Activated T-cell treated with anti-CD3 and anti-CD28 coated beads for 4 hours (primary cell): ENCODE data around the gene HOXA2.

ENCODE experiments used
- DNase-seq: peaks from one replicate; pipeline ENCODE4 v3.0.0-alpha.2; 2020

Gene HOXA2

DNA sequence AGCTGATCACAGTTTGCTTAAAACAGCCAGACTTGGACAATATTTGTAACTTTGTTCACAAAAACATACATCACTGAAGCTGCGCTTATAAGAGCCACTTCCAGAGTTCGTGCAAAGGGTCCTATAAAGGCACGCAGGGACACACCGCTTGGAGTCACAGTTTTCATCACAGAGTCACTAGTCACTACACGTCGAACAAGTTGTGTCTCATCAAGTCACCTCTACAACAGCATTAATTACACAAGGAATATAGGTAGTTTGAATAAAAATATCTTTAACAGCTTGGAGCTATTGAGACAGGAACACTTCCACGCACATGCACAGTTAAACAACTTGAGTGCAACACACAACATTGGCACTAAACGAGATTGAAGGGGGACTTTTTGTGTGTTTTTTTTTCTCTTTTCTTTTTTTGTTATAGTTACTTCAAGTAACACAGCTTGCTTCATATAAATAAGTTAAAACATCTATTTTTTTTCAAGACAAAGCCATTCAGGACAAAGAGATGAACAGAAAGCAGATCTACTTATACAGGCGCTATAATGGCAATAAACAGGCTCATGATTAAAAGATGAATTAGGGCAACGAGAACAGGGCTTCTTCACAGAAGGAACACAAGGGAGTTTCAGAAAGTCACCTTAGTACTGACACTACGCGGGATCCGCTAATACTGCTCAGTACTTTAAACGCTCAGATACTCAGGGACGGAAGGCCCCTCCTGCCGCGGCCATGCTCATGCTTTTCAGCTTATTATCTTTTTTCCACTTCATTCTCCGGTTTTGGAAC, 38.8 kb upstream of the HOXA2 start:
- DNase-seq: no peak

DNA sequence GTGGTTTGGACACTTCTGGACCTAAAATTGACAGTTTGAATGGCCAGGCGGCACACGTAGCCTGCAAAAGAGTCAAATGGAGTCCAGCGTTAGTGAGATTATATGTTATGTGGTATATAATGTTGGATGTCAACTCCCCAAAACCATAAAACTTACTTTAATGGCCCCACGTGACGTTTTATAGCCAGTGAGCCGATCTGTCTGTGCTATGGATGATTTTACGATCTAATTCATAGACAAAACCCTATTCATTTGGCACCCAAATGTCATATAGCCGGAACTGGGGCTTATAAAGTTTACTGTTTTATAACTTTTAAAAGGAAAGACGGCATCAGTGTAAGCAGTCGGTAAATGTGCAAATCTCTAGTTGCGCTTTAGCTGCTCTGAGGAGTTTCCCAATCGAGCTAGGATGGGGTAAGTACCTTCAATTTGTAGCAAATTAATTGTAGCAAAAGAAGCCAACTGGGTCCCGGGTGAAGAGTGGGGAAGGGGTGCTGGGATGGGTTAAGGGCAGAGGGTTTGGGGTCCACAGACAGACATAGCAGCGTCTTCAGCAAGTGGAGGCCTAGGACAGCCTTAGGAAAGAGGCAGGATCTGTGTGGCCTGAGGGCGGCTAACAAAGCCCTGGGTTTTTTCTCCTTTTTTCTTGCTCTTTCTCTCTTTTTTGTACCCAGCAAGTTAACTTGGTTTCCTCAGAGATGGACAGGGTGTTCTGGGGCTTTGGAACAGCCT, 37.8 kb upstream of the HOXA2 start:
- no peak for DNase-seq

DNA sequence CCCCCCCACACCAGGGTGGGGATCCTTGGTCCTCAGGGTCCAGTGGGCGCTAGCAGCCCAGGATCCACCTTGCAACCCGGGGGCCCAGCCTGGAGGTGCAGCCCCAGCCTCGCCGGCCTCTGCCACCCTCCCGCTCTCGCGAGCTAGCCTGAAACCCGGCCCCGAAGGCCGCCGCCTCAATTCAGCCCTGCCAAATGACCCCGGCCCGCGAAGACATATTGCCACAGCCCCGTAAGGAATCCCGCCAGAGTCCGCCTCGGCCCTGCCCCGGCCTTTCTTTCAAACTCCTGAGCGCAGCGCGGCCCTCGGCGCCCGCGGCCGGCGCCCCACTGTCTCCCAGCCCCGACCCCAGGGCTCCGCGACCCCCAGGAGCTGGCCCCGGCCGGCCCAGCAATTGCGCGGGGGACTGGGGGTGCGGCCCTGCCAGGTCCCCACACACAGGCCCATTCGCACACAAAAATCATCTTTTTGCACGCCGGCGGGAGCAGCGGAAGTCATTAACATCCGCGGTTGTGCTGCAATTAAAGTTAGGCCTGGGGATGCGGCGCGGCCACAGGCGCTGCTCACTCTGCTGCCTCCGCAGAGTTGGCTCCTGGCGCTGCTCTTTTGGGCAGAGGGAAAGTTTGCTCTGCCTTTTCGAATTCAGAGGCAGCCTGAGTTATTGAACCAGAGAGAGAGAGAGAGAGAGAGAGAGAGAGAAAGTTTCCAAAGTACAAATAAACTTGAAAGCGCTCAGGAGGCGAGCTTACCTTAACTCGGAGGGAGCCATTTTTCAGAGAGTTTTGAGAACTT, 37.0 kb upstream of the HOXA2 start:
- DNase-seq: no peak

GRCh38 chr7:27138985-27139333, 36.5 kb upstream of the HOXA2 start:
- no peak for DNase-seq

GRCh38 chr7:27138472-27138871, 36.0 kb upstream of the HOXA2 start:
- DNase-seq: no peak

GRCh38 chr7:27137640-27138315, 35.3 kb upstream of the HOXA2 start:
- DNase-seq: no peak

GRCh38 chr7:27134392-27134791, 31.9 kb upstream of the HOXA2 start:
- no peak for DNase-seq

DNA sequence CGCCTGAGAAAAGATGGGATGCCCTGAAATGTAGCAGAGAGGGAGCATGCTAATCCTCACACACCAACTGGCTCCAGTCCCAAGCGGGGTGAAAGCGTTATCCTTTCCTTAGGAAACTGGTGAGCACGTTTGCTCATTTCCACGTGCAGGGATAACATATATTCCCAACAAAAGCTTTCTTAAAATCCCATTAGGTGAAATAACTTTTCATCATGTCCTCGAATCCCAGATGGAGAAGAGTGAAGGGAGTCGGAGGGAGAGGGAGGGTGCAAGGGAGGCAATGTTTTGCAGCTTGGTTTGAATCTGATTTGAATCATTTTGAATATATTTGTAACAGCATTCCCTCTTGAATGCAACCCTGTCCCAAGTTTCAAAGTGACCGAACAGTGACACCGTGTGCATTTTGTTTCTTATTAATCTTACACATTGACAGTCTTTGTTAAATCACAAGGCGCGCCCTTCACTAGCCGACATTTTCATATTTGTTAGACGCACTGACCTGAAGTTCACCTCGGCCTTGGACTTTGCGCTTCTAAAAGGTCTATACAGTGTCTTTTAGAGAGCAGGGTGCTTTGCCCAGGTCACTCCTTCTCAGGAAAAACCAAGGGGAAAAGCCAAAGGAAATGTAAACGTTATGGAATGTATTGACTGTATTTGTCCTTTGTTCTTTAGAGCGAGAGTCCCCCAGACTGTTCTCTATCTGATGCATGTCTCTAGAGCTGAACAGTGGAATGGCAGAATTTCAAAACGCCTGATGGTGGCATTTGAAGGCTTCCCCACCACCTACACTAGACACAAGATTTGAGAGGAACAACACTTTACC, 31.1 kb upstream of the HOXA2 start:
- no peak for DNase-seq

GRCh38 chr7:27132978-27133377, 30.5 kb upstream of the HOXA2 start:
- no peak for DNase-seq

- DNase-seq: no peak
Observed at GRCh38 chr7:27132214-27132613, 29.7 kb upstream of the HOXA2 start.

GRCh38 chr7:27131390-27131819, 28.9 kb upstream of the HOXA2 start:
- DNase-seq: no peak

GRCh38 chr7:27130540-27131389, 28.3 kb upstream of the HOXA2 start, which contains the start of gene HOXA4:
Gene HOXA4, minus strand, starts transcription at chr7:27130757. Its CDS starts 24 bp downstream, at chr7:27130733.
- DNase-seq: peak; percentile 49

- DNase-seq: no peak
Observed at GRCh38 chr7:27129729-27130539, 27.5 kb upstream of the HOXA2 start.

DNA sequence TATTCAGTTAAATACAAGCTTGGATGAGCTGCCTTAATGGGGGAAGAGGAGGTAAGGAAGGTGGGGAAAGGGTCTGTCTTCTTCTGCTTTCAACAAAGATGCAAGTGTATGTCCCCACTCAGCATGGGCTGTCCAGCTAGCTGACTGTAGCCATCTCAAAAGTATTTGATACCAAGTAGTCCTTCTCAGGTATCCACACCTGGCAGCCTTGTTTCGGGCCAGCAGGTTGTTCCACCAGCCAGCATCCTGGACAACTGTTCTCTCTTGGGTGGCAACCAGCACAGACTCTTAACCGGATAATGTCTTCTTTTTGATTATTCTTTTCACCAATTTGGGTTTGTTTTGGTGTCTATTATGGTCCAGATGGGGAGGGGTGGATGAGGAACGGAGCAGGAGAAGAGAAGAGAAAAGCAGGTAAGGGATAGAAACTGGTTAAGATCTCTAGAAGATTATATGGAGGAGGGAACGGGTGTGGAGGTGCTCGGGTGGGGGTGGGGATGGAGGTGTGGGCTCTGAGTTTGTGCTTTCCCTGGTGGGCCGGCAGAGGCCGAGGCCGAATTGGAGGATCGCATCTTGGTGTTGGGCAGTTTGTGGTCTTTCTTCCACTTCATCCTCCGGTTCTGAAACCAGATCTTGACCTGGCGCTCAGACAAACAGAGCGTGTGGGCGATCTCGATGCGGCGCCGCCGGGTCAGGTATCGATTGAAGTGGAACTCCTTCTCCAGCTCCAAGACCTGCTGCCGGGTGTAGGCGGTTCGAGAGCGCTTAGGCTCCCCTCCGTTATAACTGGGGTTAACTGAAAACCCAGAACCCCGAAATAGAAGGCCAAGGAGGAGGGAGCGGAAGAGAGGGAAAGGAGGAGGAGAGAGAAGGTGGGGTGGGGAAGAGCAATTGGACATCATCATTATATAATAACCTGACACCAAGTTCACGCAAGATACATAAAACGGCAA, 26.6 kb upstream of the HOXA2 start:
- DNase-seq: no peak

DNA sequence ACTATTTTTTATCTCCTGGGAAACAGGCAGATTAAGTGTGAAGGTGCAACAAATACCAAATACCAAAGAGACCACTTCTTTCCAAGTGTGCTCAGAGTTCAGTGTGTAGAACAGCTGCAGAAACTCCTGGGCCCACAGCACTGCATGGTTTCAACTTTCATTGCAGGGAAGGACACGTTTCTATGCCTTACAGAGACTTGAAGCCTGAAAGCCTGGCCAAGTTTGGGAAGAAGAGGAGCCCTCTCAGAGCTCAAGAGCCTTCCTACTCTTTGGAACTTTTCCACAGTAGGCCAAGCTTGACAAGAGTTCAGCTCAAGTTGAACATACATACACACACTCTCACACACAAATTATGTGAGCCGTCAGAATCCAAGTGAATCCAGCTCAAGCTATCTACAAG, 25.6 kb upstream of the HOXA2 start:
- no peak for DNase-seq

DNA sequence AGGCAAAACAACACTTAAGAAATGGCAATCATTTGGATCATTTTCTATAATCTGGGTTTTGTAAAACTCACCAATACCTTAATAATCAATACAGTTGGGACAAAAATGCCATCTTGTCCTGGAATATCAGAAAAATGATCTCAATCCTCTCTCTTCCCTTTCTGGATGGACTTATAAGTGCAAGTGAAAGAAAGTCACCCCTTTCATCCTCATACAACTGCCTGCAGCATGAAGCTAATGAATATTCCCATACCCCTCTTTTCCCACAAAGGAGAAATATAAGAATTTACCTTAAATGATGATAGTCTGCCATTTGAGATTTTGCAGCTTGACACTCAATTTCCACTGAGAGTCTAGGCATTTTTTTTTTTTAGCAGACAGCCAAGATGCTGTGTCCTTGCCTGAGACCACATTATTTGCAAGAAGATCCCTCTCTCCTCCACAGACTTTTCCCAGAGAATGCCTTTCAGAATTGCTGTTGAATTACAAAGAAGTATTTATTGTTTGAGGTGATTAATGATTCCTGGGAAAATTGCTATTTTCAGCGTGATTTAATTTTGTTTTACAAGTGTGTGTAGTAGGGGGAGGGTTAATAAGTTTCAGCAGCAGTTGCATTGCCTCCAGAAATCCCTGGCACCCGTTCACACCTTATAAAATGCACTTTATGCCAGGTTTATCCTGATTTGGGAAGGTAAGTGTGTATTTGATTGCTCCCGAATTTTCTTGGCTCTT, 24.3 kb upstream of the HOXA2 start:
- DNase-seq: no peak

DNA sequence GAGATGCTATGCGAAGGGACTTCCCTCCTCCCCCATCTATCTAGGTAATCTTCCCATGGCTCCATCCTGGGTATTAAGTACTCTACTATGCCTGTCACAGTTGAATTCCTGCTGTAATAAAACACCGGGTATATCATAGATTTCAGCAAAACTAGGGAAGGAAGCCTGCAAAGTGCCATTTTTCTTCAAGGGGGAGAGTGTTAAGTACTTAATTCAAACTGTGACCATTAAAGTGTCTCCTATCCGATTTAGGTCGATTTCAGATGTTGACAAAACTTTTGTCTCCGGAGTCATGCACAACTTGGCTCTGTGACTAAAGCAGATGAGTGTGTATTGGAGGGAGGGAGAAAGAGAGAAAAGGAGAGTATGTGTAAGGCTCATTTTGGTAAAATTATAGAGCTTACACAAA, 23.5 kb upstream of the HOXA2 start:
- no peak for DNase-seq
